H9 (cell line): Measurements from ENCODE around the gene KLHDC7A. TPM values are rescaled to one million over a fixed set of nuclear protein-coding genes. Genes with fewer than 3 reads are reported as not detected.

Source experiments
- DNase-seq: peaks from one replicate; pipeline ENCODE4 v3.0.0-alpha.2; 2017
- H2AFZ ChIP-seq: one replicate; pipeline ENCODE4 v1.6.1; 2013; ENCODE audit warnings: mild to moderate bottlenecking, low read length, control low read depth, moderate library complexity
- H2AK5ac ChIP-seq: 2 replicates; pipeline ENCODE4 v1.6.1; 2013; ENCODE audit warnings: low read length, control low read depth, mixed read lengths; ENCODE audit not compliant: insufficient read length
- H2BK120ac ChIP-seq: one replicate; pipeline ENCODE4 v1.6.1; 2013; ENCODE audit warnings: low read depth, mild to moderate bottlenecking, low read length, control low read depth, inconsistent platforms; ENCODE audit not compliant: poor library complexity, severe bottlenecking
- H2BK12ac ChIP-seq: 2 replicates; pipeline ENCODE4 v1.6.1; 2013; ENCODE audit warnings: low read length, control low read depth, mixed read lengths, low read depth; ENCODE audit not compliant: insufficient read length
- H2BK15ac ChIP-seq: 2 replicates; pipeline ENCODE4 v1.6.1; 2013; ENCODE audit warnings: low read depth, low read length, control low read depth
- H2BK20ac ChIP-seq: one replicate; pipeline ENCODE4 v1.6.1; 2013; ENCODE audit warnings: low read depth, mild to moderate bottlenecking, low read length, control low read depth, inconsistent platforms; ENCODE audit not compliant: poor library complexity, severe bottlenecking
- H2BK5ac ChIP-seq: 2 replicates; pipeline ENCODE4 v1.6.1; 2013; ENCODE audit warnings: low read length, control low read depth, mixed read lengths; ENCODE audit not compliant: insufficient read length
- H3K14ac ChIP-seq: 2 replicates; pipeline ENCODE4 v1.6.1; 2013; ENCODE audit warnings: low read length, control low read depth; ENCODE audit not compliant: insufficient read depth
- H3K18ac ChIP-seq: 2 replicates; pipeline ENCODE4 v1.6.1; 2013; ENCODE audit warnings: low read depth, mild to moderate bottlenecking, mixed read lengths, low read length, control low read depth; ENCODE audit not compliant: insufficient read length
- H3K23ac ChIP-seq: 2 replicates; pipeline ENCODE4 v1.6.1; 2013; ENCODE audit warnings: low read length, control low read depth, mixed read lengths, low read depth; ENCODE audit not compliant: insufficient read length
- H3K23me2 ChIP-seq: 2 replicates; pipeline ENCODE4 v1.6.1; 2013; ENCODE audit warnings: low read depth, mild to moderate bottlenecking, mixed read lengths, low read length, control low read depth; ENCODE audit not compliant: insufficient read length, poor library complexity, severe bottlenecking
- H3K27ac ChIP-seq: 2 replicates; pipeline ENCODE4 v1.5.1; 2013; ENCODE audit warnings: low read length, control low read depth, mixed read lengths, low read depth; ENCODE audit not compliant: insufficient read length
- H3K27me3 ChIP-seq: 2 replicates; pipeline ENCODE4 v1.6.1; 2013; ENCODE audit warnings: low read length, control low read depth, inconsistent platforms; ENCODE audit not compliant: insufficient read depth
- H3K4ac ChIP-seq: 2 replicates; pipeline ENCODE4 v1.6.1; 2013; ENCODE audit warnings: low read depth, mild to moderate bottlenecking, control low read depth, inconsistent platforms, low read length, moderate library complexity
- H3K4me1 ChIP-seq: 2 replicates; pipeline ENCODE4 v1.6.1; 2013; ENCODE audit warnings: low read length, control low read depth, inconsistent platforms; ENCODE audit not compliant: insufficient read depth
- H3K4me2 ChIP-seq: 2 replicates; pipeline ENCODE4 v1.6.1; 2013; ENCODE audit warnings: low read length, control low read depth, mixed read lengths; ENCODE audit not compliant: insufficient read length, insufficient read depth
- H3K56ac ChIP-seq: 2 replicates; pipeline ENCODE4 v1.6.1; 2013; ENCODE audit warnings: low read depth, mild to moderate bottlenecking, mixed read lengths, low read length, control low read depth; ENCODE audit not compliant: insufficient read length
- H3K79me1 ChIP-seq: 2 replicates; pipeline ENCODE4 v1.6.1; 2013; ENCODE audit warnings: low read depth, mild to moderate bottlenecking, moderate library complexity, low read length, control low read depth, inconsistent platforms; ENCODE audit not compliant: insufficient read depth, poor library complexity, severe bottlenecking
- H3K79me2 ChIP-seq: 2 replicates; pipeline ENCODE4 v1.6.1; 2013; ENCODE audit warnings: low read length, control low read depth, inconsistent platforms; ENCODE audit not compliant: insufficient read depth
- H3K9ac ChIP-seq: 2 replicates; pipeline ENCODE4 v1.6.1; 2013; ENCODE audit warnings: low read length, control low read depth, mixed read lengths; ENCODE audit not compliant: insufficient read length; ENCODE audit errors: extremely low read depth
- H3K9me3 ChIP-seq: one replicate; pipeline ENCODE4 v1.6.1; 2013; ENCODE audit warnings: low read depth, low read length, inconsistent platforms; ENCODE audit not compliant: control insufficient read depth
- H3T11ph ChIP-seq: one replicate; pipeline ENCODE4 v1.6.1; 2013; ENCODE audit warnings: mild to moderate bottlenecking, low read length, control low read depth, inconsistent platforms
- H4K20me1 ChIP-seq: one replicate; pipeline ENCODE4 v1.6.1; 2013; ENCODE audit not compliant: control insufficient read depth, insufficient read length, insufficient read depth
- H4K5ac ChIP-seq: 2 replicates; pipeline ENCODE4 v1.6.1; 2013; ENCODE audit warnings: low read depth, mild to moderate bottlenecking, mixed read lengths, low read length, control low read depth; ENCODE audit not compliant: insufficient read length
- H4K8ac ChIP-seq: replicated peaks from 2 replicates; pipeline ENCODE4 v1.6.1; 2013; ENCODE audit warnings: low read length, control low read depth, mixed read lengths, low read depth; ENCODE audit not compliant: insufficient read length
- H4K91ac ChIP-seq: 2 replicates; pipeline ENCODE4 v1.6.1; 2013; ENCODE audit warnings: low read depth, mild to moderate bottlenecking, moderate library complexity, mixed read lengths, low read length, control low read depth; ENCODE audit not compliant: insufficient read length
- H3K27ac Mint-ChIP-seq, 3 experiments: 2 replicates in 2 of 3; 3 replicates in 1 of 3; pipeline ENCODE4 v1.8.0; 2020 to 2021; ENCODE audit warnings: mixed read lengths in 3 of 3, mild to moderate bottlenecking in 1 of 3, moderate library complexity in 1 of 3
- H3K27me3 Mint-ChIP-seq: 2 replicates; pipeline ENCODE4 v1.8.0; 2021; ENCODE audit warnings: low read depth, mild to moderate bottlenecking, moderate library complexity, mixed read lengths
- H3K36me3 Mint-ChIP-seq, 3 experiments: 2 replicates in 2 of 3; 3 replicates in 1 of 3; pipeline ENCODE4 v1.8.0; 2020 to 2021; ENCODE audit warnings: low read depth in 3 of 3, mixed read lengths in 3 of 3; ENCODE audit not compliant: insufficient read depth in 1 of 3
- H3K4me1 Mint-ChIP-seq, 2 experiments: 2 replicates each; pipeline ENCODE4 v1.8.0; 2020; ENCODE audit warnings: mixed read lengths in 2 of 2
- H3K4me3 Mint-ChIP-seq, 2 experiments: 2 replicates in 1 of 2; 3 replicates in 1 of 2; pipeline ENCODE4 v1.8.0; 2020 to 2021; ENCODE audit warnings: mild to moderate bottlenecking in 2 of 2, mixed read lengths in 2 of 2, moderate library complexity in 1 of 2
- H3K9me3 Mint-ChIP-seq, 2 experiments: 2 replicates in 1 of 2; 3 replicates in 1 of 2; pipeline ENCODE4 v1.8.0; 2020; ENCODE audit warnings: mild to moderate bottlenecking in 2 of 2, mixed read lengths in 2 of 2, moderate library complexity in 1 of 2
- WGBS: extraction: QIAGEN DNeasy Blood & Tissue Kit; methylation state at CpG from one replicate; pipeline ENCODE4 v1.1.7; 2013; ENCODE audit warnings: missing lambda C conversion rate, low lambda C conversion rate, mixed read lengths; ENCODE audit not compliant: insufficient read length; ENCODE audit errors: extremely low coverage; 5-methylcytosine and 5-hydroxymethylcytosine counted together
- total RNA-seq: library from RNA; stranded (reverse); gene quantifications from 2 replicates; pipeline ENCODE4 v1.2.1, GENCODE V29; 2021
- TF ChIP-seq, protein P1 (sequence below): fragments of 200-600 bp; sonication (generic); conservative IDR thresholded peaks from 3 replicates; pipeline ENCODE4 v1.8.0; 2021; ENCODE audit warnings: antibody characterized with exemption, mild to moderate bottlenecking

The KLHDC7A gene
- total RNA-seq, 1 experiment from 2014 or later, result 11.4 TPM

DNA sequence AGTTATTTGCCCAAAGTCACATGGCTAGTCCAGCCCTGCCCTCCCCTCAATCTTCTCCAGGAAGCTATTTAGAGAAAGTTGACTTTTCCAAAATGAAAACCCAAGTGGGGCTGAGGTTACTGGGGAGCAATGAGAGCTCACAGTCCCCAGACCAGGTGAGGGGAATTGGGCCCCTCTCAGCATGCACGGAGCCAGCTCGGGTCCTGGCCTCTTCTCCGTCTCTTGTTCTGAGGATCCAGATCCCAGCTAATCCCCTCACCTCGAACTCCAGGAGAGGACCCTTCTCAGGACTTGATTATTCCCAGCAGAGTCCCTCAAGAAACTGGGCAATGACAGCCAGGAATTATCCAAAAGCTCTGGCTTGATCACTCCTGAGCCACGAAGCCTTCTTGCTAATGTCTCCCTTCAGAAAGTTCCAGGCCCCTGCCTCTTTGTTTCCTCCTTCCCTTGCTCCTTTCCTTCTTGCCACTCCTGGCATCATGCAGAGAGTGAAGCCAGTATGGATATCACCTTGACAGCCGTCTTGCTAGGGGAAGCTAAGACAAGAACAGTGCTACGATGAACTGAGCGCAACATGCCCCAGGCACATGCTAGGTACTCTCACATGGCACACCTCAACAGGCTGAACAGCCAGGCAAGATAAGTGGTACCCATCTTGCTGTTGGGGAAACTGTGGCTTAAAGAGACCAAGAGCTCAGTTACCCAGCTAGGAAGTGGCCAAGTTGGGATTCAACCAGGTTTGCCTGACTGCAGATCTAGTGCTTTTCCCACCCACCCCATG is 51.9 kb downstream of the KLHDC7A start:
- Mint-ChIP-seq H3K27ac (no peak overlapping the region), H3K27me3 (peaks cover 44% of the 10 kb centered on the region), H3K4me1 (peaks cover 8 to 10% of the 10 kb centered on the region in 2 experiments), H3K9me3 (no peaks in the 10 kb centered on the region), H3K4me3 (no peak overlapping the region), H3K36me3 (no peaks in the 10 kb centered on the region)
- no peaks in the 10 kb centered on the region for H3K79me2 ChIP-seq
- H3K27me3 ChIP-seq, result no peaks in the 10 kb centered on the region; the same call in 1 of the 2 replicates
- H2BK20ac ChIP-seq, result no peak overlapping the region
- H2BK5ac ChIP-seq, result no peak overlapping the region
- H3K4ac ChIP-seq, result no peak overlapping the region
- no peaks in the 10 kb centered on the region for H3K9me3 ChIP-seq
- no peak overlapping the region for H2BK15ac ChIP-seq
- no peak overlapping the region for H4K91ac ChIP-seq
- H3K18ac ChIP-seq, result no peak overlapping the region
- no peaks in the 10 kb centered on the region; the same call in 1 of the 2 replicates for H3K4me1 ChIP-seq
- no peaks in the 10 kb centered on the region for H4K20me1 ChIP-seq
- H2AK5ac ChIP-seq, result no peak overlapping the region
- H4K5ac ChIP-seq, result no peak overlapping the region
- no peak overlapping the region for H3K56ac ChIP-seq
- peak; percentile 11 for DNase-seq
- H3K14ac ChIP-seq, result no peak overlapping the region
- no peak overlapping the region for H3K27ac ChIP-seq
- no peak overlapping the region for H2AFZ ChIP-seq
- no peak overlapping the region for H4K8ac ChIP-seq
- no peak overlapping the region for H3K9ac ChIP-seq
- WGBS, result no CpG with 5 or more reads among the region's 8 CpGs
- no peaks in the 10 kb centered on the region for H3K79me1 ChIP-seq
- no peak overlapping the region for H2BK12ac ChIP-seq
- H3K23ac ChIP-seq, result no peak overlapping the region
- no peak overlapping the region for H2BK120ac ChIP-seq
- no peak overlapping the region for H3T11ph ChIP-seq
- TF ChIP-seq, protein P1, sequence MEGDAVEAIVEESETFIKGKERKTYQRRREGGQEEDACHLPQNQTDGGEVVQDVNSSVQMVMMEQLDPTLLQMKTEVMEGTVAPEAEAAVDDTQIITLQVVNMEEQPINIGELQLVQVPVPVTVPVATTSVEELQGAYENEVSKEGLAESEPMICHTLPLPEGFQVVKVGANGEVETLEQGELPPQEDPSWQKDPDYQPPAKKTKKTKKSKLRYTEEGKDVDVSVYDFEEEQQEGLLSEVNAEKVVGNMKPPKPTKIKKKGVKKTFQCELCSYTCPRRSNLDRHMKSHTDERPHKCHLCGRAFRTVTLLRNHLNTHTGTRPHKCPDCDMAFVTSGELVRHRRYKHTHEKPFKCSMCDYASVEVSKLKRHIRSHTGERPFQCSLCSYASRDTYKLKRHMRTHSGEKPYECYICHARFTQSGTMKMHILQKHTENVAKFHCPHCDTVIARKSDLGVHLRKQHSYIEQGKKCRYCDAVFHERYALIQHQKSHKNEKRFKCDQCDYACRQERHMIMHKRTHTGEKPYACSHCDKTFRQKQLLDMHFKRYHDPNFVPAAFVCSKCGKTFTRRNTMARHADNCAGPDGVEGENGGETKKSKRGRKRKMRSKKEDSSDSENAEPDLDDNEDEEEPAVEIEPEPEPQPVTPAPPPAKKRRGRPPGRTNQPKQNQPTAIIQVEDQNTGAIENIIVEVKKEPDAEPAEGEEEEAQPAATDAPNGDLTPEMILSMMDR, result no peak
- no peak overlapping the region for H3K4me2 ChIP-seq
- H3K23me2 ChIP-seq, result no peaks in the 10 kb centered on the region
